C4-2B (cell line): Measurements from ENCODE around the gene CLIC4.
"Not testable (repeated sequence)": the region's sequence is repeated elsewhere in the genome, so short reads cannot be mapped to it uniquely, and the experiment has no call there.

Experiments used
- H3K27ac ChIP-seq: fragments of 450-650 bp; 2 replicates; pipeline ENCODE4 v1.5.1; 2017
- CTCF ChIP-seq: fragments of 450-650 bp; conservative IDR thresholded peaks from 2 replicates; pipeline ENCODE4 v1.5.1; 2017; ENCODE audit warnings: mild to moderate bottlenecking
- ZFX ChIP-seq: fragments of 450-650 bp; IDR thresholded peaks from 2 replicates; pipeline ENCODE4 v1.6.1; 2017

Gene CLIC4

GRCh38 chr1:24744911-24745710, at the start of gene CLIC4:
Gene CLIC4, plus strand, starts transcription at chr1:24745447. Its CDS starts 107 bp downstream, at chr1:24745554.
- peak within 1 kb of the TSS; percentile 84 for H3K27ac ChIP-seq
- no peak for TF ChIP-seq CTCF

GRCh38 chr1:24696041-24696755, 49.0 kb upstream of the CLIC4 start:
- no peak for TF ChIP-seq ZFX
- no peak for TF ChIP-seq CTCF
- H3K27ac ChIP-seq = no peak overlapping the region

- H3K27ac ChIP-seq = no peak overlapping the region
- TF ChIP-seq CTCF (no peak), ZFX (no peak)
Measured at GRCh38 chr1:24696756-24697330, 48.4 kb upstream of the CLIC4 start.

GRCh38 chr1:24697453-24698001, 47.7 kb upstream of the CLIC4 start:
- not testable (repeated sequence) for H3K27ac ChIP-seq

- H3K27ac ChIP-seq = not testable (repeated sequence)
Measured at GRCh38 chr1:24698326-24698725, 46.9 kb upstream of the CLIC4 start.

GRCh38 chr1:24699628-24700027, 45.6 kb upstream of the CLIC4 start:
- TF ChIP-seq CTCF (no peak), ZFX (no peak)

GRCh38 chr1:24702511-24703293, 42.5 kb upstream of the CLIC4 start:
- TF ChIP-seq CTCF (no peak), ZFX (no peak)

More at GRCh38 chr1:24699628-24700027, 45.6 kb upstream of the CLIC4 start:
- no peak overlapping the region for H3K27ac ChIP-seq

More at GRCh38 chr1:24702511-24703293, 42.5 kb upstream of the CLIC4 start:
- no peak overlapping the region for H3K27ac ChIP-seq
